HG02610 (cell line): ENCODE data around the gene NMB.
"Not testable (repeated sequence)": the region's sequence is repeated elsewhere in the genome, so short reads cannot be mapped to it uniquely, and the experiment has no call there.

ENCODE experiments used
- ATAC-seq: cut with Tn5 transposase; IDR thresholded peaks from one replicate; pipeline ENCODE4 v1.9.1; 2021; ENCODE audit warnings: mild to moderate bottlenecking, moderate library complexity; ENCODE audit not compliant: unreplicated experiment

The NMB gene

GRCh38 chr15:84658080-84658787 lies at the start of gene NMB:
Gene NMB (minus strand): TSS chr15:84658199. CDS start chr15:84658152, 47 bp downstream.
- ATAC-seq = peak; percentile 56

- no peak for ATAC-seq
Observed at GRCh38 chr15:84703808-84704207, 45.8 kb upstream of the NMB start.

GRCh38 chr15:84702961-84703482 lies 45.0 kb upstream of the NMB start:
- ATAC-seq = no peak

- no peak for ATAC-seq
Observed at GRCh38 chr15:84699538-84700191, 41.7 kb upstream of the NMB start.

GRCh38 chr15:84697236-84697990 lies 39.4 kb upstream of the NMB start:
- ATAC-seq = no peak

- no peak for ATAC-seq
Observed at GRCh38 chr15:84696757-84697156, 38.8 kb upstream of the NMB start.

GRCh38 chr15:84690342-84690741 lies 32.3 kb upstream of the NMB start:
- no peak for ATAC-seq

- no peak for ATAC-seq
Observed at GRCh38 chr15:84689858-84690257, 31.9 kb upstream of the NMB start.

- not testable (repeated sequence) for ATAC-seq
Observed at GRCh38 chr15:84686446-84686845, 28.4 kb upstream of the NMB start.

GRCh38 chr15:84685304-84685703 lies 27.3 kb upstream of the NMB start:
- ATAC-seq = no peak

GRCh38 chr15:84684092-84684491 lies 26.1 kb upstream of the NMB start:
- ATAC-seq = no peak

- no peak for ATAC-seq
Observed at GRCh38 chr15:84681831-84682230, 23.8 kb upstream of the NMB start.

GRCh38 chr15:84671211-84671610 lies 13.2 kb upstream of the NMB start:
- ATAC-seq = no peak

- no peak for ATAC-seq
Observed at GRCh38 chr15:84669726-84670125, 11.7 kb upstream of the NMB start.

GRCh38 chr15:84668221-84668982 lies 10.4 kb upstream of the NMB start:
- ATAC-seq = no peak

GRCh38 chr15:84666373-84666772 lies 8.4 kb upstream of the NMB start:
- ATAC-seq = no peak

- ATAC-seq = no peak
Observed at GRCh38 chr15:84661001-84661400, 3.0 kb upstream of the NMB start.

GRCh38 chr15:84659904-84660781 lies 2.1 kb upstream of the NMB start:
- ATAC-seq = no peak

GRCh38 chr15:84658788-84659411 lies 901 bp upstream of the NMB start:
- no peak for ATAC-seq

GRCh38 chr15:84657748-84658079 lies 285 bp downstream of the NMB start:
- ATAC-seq = no peak
